GM12878 (cell line): Measurements from ENCODE around the gene TM7SF2. TPM values are rescaled to one million over a fixed set of nuclear protein-coding genes. Genes with fewer than 3 reads are reported as not detected.

Source experiments
- ATAC-seq: fragments of 200-7000 bp; cut with Tn5 transposase; 3 replicates; pipeline ENCODE4 v1.9.1; 2020; ENCODE audit warnings: mild to moderate bottlenecking, moderate library complexity
- BruUV-seq: library from RNA; stranded (reverse); fragments of 400-500 nt; replicated peaks from 2 replicates; lab custom pipeline; 2021; lab: Mats Ljungman, UMichigan
- CTCF ChIA-PET: fragments of 300-600 bp; sonication (Branson Sonifier 250); formaldehyde crosslinking; extraction: SDS; loops from one replicate; lab custom pipeline; 2021; ENCODE audit warnings: inconsistent platforms; lab: Yijun Ruan, JAX
- POLR2A ChIA-PET: fragments of 350-600 bp; formaldehyde crosslinking; extraction: SDS; loops from one replicate; lab custom pipeline; 2021; ENCODE audit warnings: inconsistent platforms; lab: Charles Lee
- RAD21 ChIA-PET: fragments of 300-600 bp; sonication (Branson Sonifier 250); formaldehyde crosslinking; loops from one replicate; lab custom pipeline; 2023; ENCODE audit warnings: antibody characterized with exemption; ENCODE audit not compliant: unreplicated experiment; lab: Charles Lee
- SMC1A ChIA-PET: fragments of 300-600 bp; sonication (Branson Sonifier 250); formaldehyde crosslinking; loops from one replicate; lab custom pipeline; 2023; ENCODE audit not compliant: unreplicated experiment, uncharacterized antibody; lab: Charles Lee
- DNase-seq: peaks from one replicate; pipeline ENCODE4 v3.0.0-alpha.2; 2011; ENCODE audit warnings: low read depth, low spot score
- FAIRE-seq: peaks from 3 replicates; lab custom pipeline; 2011; peaks lifted over from hg19 to GRCh38; lab: Jason Lieb, UNC
- H2AFZ ChIP-seq: 2 replicates; pipeline ENCODE4 v1.6.0; 2011; ENCODE audit warnings: low read depth, low read length, control low read depth; ENCODE audit not compliant: control insufficient read depth
- H3K27ac ChIP-seq: 2 replicates; pipeline ENCODE4 v1.5.1; 2011; ENCODE audit warnings: control low read depth; ENCODE audit not compliant: control insufficient read depth, insufficient read depth
- H3K27me3 ChIP-seq, 2 experiments: replicated peaks in 1 of 2; 2 replicates each; pipeline versions ENCODE4 v1.6.0 to v1.6.1; 2011; ENCODE audit warnings: low read length in 1 of 2; ENCODE audit not compliant: control insufficient read depth in 2 of 2, insufficient read depth in 2 of 2
- H3K36me3 ChIP-seq, 2 experiments: 2 replicates each; pipeline ENCODE4 v1.5.1; 2011; ENCODE audit warnings: low read length in 1 of 2; ENCODE audit not compliant: control insufficient read depth in 2 of 2, insufficient read depth in 2 of 2
- H3K4me1 ChIP-seq: 2 replicates; pipeline ENCODE4 v1.6.1; 2011; ENCODE audit warnings: mild to moderate bottlenecking, low read length, moderate library complexity, mixed read lengths; ENCODE audit not compliant: control insufficient read depth, insufficient read depth
- H3K4me2 ChIP-seq: 2 replicates; pipeline ENCODE4 v1.6.0; 2011; ENCODE audit warnings: control low read depth; ENCODE audit not compliant: control insufficient read depth, insufficient read depth
- H3K4me3 ChIP-seq: fragments of 200-600 bp; sonication (generic); 2 replicates; pipeline ENCODE4 v1.5.1; 2016
- H3K79me2 ChIP-seq: 2 replicates; pipeline ENCODE4 v1.6.0; 2011; ENCODE audit warnings: low read length; ENCODE audit not compliant: control insufficient read depth, insufficient read depth
- H3K9ac ChIP-seq: 2 replicates; pipeline ENCODE4 v1.8.0; 2011; ENCODE audit warnings: low read length, control low read depth, mixed read lengths; ENCODE audit not compliant: control insufficient read depth, insufficient read depth
- H3K9me3 ChIP-seq: replicated peaks from 3 replicates; pipeline ENCODE4 v1.5.1; 2011; ENCODE audit warnings: mild to moderate bottlenecking, low read length; ENCODE audit not compliant: control insufficient read depth, insufficient read depth
- H4K20me1 ChIP-seq: 2 replicates; pipeline ENCODE4 v1.6.0; 2011; ENCODE audit not compliant: control insufficient read depth, insufficient read depth
- ASH2L ChIP-seq: fragments of 300-600, 200-600 bp; sonication (generic); IDR thresholded peaks from 2 replicates; pipeline ENCODE4 v1.6.1; 2017; ENCODE audit warnings: low read depth, mild to moderate bottlenecking, borderline replicate concordance
- ESRRA ChIP-seq: IDR thresholded peaks from 2 replicates; pipeline ENCODE4 v1.6.1; 2012; ENCODE audit warnings: mild to moderate bottlenecking, low read length, improper control_type of control experiment
- ETV6 ChIP-seq, 2 experiments: fragments of 450-650 bp in 1 of 2; IDR thresholded peaks in 1 of 2; conservative IDR thresholded peaks in 1 of 2; 2 replicates each; pipeline ENCODE4 v1.6.1; 2014; ENCODE audit warnings: antibody characterized with exemption in 1 of 2, borderline replicate concordance in 1 of 2, low read depth in 1 of 2, mild to moderate bottlenecking in 1 of 2, moderate library complexity in 1 of 2
- MEF2A ChIP-seq: IDR thresholded peaks from 2 replicates; pipeline ENCODE4 v1.6.1; 2011; ENCODE audit warnings: low read depth, mild to moderate bottlenecking, low read length, moderate library complexity; ENCODE audit not compliant: insufficient read depth
- MTA3 ChIP-seq: IDR thresholded peaks from 2 replicates; pipeline ENCODE4 v1.6.1; 2012; ENCODE audit warnings: low read length, inconsistent platforms, borderline replicate concordance
- NRF1 ChIP-seq: conservative IDR thresholded peaks from 2 replicates; pipeline ENCODE4 v1.6.1; 2011; ENCODE audit warnings: mild to moderate bottlenecking, low read depth, low read length, improper control_type of control experiment
- RAD51 ChIP-seq: fragments of 450-650 bp; IDR thresholded peaks from 2 replicates; pipeline ENCODE4 v1.6.1; 2016; ENCODE audit warnings: moderate library complexity, mild to moderate bottlenecking, inconsistent platforms
- SIN3A ChIP-seq: IDR thresholded peaks from 2 replicates; pipeline ENCODE4 v1.6.1; 2012; ENCODE audit warnings: low read depth, low read length, improper control_type of control experiment
- SREBF1 ChIP-seq: IDR thresholded peaks from 2 replicates; pipeline ENCODE4 v1.6.1; 2012; ENCODE audit warnings: mild to moderate bottlenecking, low read length
- SREBF2 ChIP-seq: IDR thresholded peaks from 2 replicates; pipeline ENCODE4 v1.6.1; 2012; ENCODE audit warnings: mild to moderate bottlenecking, low read length
- whole genome bisulfite sequencing: methylation state at CpG from one replicate; pipeline ENCODE4 v1.1.6; 2016; ENCODE audit warnings: low lambda C conversion rate; ENCODE audit not compliant: insufficient replicate concordance, insufficient coverage; ENCODE audit errors: missing lambda C conversion rate; 5-methylcytosine and 5-hydroxymethylcytosine counted together
- in situ Hi-C: fragments of 300-500 bp; cut with MboI; formaldehyde crosslinking; loops from 9 replicates; pipeline ENCODE4 v1.14.3; 2018; ENCODE audit warnings: mixed read lengths
- intact Hi-C: fragments of 100-400 bp; cut with micrococcal nuclease; formaldehyde crosslinking; loops from one replicate; pipeline ENCODE4 v1.14.2; 2022; ENCODE audit not compliant: unreplicated experiment
- polyA plus RNA-seq, 11 experiments: library from polyadenylated mRNA; depleted of rRNA in 4 of 11; unstranded in 6 of 11; stranded (reverse) in 5 of 11; fragments of >200 nt; fragmentation: Nextera tagmentation in 4 of 11; fragmentation: Illumina TruSeq in 1 of 11; extraction: Ambion mirVana in 4 of 11; extraction: Trizol in 1 of 11; gene quantifications; 1 replicate in 1 of 11; 2 replicates in 10 of 11; pipeline versions ENCODE4 v1.2.1 to v1.2.3, GENCODE V29; 2011 to 2016; ENCODE audit warnings: inconsistent platforms in 2 of 11, missing spikeins in 2 of 11, low read depth in 1 of 11
- total RNA-seq, 4 experiments: library from RNA; depleted of rRNA in 3 of 4; stranded (reverse); fragments of >200 nt in 3 of 4; fragmentation: Illumina TruSeq in 1 of 4; extraction: Trizol in 1 of 4; gene quantifications; 2 replicates each; pipeline versions ENCODE4 v1.2.1 to v1.2.3, GENCODE V29; 2013 to 2021
- TF ChIP-seq, protein P1 (sequence below): IDR thresholded peaks from 2 replicates; pipeline ENCODE4 v1.6.1; 2012; ENCODE audit warnings: improper control_type of control experiment, low read depth, low read length; ENCODE audit not compliant: insufficient replicate concordance

The TM7SF2 gene
- total and polyA plus RNA-seq, 10 of the 15 experiments (the other 5 are each of a cell fraction or from before 2014, with no cell fraction given): 0.52 to 57.7 (median 20.7) TPM

DNA sequence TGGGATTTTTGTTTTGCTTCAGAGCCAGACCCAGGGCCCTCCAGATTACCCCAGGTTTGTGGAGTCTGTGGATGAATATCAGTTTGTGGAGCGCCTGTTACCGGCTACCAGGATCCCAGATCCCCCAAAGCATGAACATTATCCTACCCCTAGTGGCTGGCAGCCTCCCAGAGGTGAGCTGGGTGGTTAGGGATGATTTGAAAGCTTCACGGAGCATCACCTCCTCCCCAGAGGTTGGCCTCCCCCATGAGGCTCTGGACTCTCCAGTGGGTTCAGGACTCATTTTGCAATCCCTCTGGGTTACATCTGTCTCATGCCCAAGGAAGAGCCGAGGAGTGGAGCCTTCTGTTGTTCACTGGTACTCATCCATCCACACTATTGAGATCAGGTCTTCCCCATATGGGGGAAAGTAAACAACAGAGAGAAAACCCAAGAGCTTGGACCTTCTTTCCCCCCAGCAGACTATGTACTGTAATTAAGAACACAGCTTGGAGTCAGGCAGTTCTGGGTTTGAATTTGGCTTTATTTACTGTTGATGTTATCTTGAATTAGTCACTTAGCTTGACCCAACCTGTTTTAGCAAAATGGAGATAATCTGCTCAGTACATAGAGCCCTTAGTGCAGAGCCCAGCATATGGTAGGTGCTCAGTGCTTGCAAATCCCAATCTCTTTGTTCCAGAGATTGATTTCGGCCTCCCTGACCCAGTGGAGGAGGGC lies 13.0 kb downstream of the TM7SF2 start:
- ChIA-PET SMC1A (interaction anchor here (1.1 to 1.9 kb wide), 3 partner anchors 10 to 142 kb away, joined by 3 to 8 read pairs (median 5); partner anchors contain the start of gene SYVN1), POLR2A (interaction anchor here (2.9 kb wide), 1 partner anchor 10 kb away, joined by 13 read pairs; the partner anchor contains the start of gene SYVN1), RAD21 (interaction anchor here (1.8 kb wide), 1 partner anchor 14 kb away, joined by 4 read pairs; no protein-coding TSS in a partner anchor), CTCF (interaction anchor here (0.6 to 1.9 kb wide), 6 partner anchors 12 to 192 kb away, joined by 3 to 11 read pairs (median 3); partner anchors contain the start of gene TM7SF2)
- Histone ChIP-seq H3K4me2 (no peak overlapping the region), H3K9ac (no peak overlapping the region), H3K36me3 (peaks cover 29 to 33% of the 10 kb centered on the region in 2 experiments), H3K4me1 (peaks cover 15% of the 10 kb centered on the region), H3K27me3 (no peaks in the 10 kb centered on the region), H2AFZ (no peak overlapping the region), H3K4me3 (no peak overlapping the region)
- 90% methylated on average over 5 of the region's 5 CpGs for WGBS
- intact Hi-C loops (no loop called here), in situ Hi-C loops (no loop called here)
- BruUV-seq: TSS peak; percentile 45
- FAIRE-seq (no peak), ATAC-seq (no peak)
- no peak for TF ChIP-seq SIN3A
- TF ChIP-seq SREBF2: no peak
- no peak for TF ChIP-seq ETV6 (conservative IDR thresholded peaks at IDR 0.05 in 1 of 2, IDR thresholded peaks at IDR 0.05 in 1 of 2; ENCODE audit: borderline replicate concordance in 1 of 2, low read depth in 1 of 2)
- no peak for TF ChIP-seq NRF1
- no peak for TF ChIP-seq ESRRA
- no peak for TF ChIP-seq RAD51
- TF ChIP-seq, protein P1, sequence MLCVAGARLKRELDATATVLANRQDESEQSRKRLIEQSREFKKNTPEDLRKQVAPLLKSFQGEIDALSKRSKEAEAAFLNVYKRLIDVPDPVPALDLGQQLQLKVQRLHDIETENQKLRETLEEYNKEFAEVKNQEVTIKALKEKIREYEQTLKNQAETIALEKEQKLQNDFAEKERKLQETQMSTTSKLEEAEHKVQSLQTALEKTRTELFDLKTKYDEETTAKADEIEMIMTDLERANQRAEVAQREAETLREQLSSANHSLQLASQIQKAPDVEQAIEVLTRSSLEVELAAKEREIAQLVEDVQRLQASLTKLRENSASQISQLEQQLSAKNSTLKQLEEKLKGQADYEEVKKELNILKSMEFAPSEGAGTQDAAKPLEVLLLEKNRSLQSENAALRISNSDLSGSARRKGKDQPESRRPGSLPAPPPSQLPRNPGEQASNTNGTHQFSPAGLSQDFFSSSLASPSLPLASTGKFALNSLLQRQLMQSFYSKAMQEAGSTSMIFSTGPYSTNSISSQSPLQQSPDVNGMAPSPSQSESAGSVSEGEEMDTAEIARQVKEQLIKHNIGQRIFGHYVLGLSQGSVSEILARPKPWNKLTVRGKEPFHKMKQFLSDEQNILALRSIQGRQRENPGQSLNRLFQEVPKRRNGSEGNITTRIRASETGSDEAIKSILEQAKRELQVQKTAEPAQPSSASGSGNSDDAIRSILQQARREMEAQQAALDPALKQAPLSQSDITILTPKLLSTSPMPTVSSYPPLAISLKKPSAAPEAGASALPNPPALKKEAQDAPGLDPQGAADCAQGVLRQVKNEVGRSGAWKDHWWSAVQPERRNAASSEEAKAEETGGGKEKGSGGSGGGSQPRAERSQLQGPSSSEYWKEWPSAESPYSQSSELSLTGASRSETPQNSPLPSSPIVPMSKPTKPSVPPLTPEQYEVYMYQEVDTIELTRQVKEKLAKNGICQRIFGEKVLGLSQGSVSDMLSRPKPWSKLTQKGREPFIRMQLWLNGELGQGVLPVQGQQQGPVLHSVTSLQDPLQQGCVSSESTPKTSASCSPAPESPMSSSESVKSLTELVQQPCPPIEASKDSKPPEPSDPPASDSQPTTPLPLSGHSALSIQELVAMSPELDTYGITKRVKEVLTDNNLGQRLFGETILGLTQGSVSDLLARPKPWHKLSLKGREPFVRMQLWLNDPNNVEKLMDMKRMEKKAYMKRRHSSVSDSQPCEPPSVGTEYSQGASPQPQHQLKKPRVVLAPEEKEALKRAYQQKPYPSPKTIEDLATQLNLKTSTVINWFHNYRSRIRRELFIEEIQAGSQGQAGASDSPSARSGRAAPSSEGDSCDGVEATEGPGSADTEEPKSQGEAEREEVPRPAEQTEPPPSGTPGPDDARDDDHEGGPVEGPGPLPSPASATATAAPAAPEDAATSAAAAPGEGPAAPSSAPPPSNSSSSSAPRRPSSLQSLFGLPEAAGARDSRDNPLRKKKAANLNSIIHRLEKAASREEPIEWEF: no peak
- TF ChIP-seq ASH2L: no peak
- TF ChIP-seq MEF2A: no peak
- no peak for TF ChIP-seq SREBF1
- TF ChIP-seq MTA3: no peak
- TF ChIP-seq, all 136 proteins: peak for 0
- no peak overlapping the region for H3K27ac ChIP-seq
- no peak for DNase-seq
- peaks cover 38% of the 10 kb centered on the region for H3K79me2 ChIP-seq
- no peaks in the 10 kb centered on the region for H4K20me1 ChIP-seq
- no peaks in the 10 kb centered on the region for H3K9me3 ChIP-seq
